WTC11 (cell line): Measurements from ENCODE around the gene IRF7. TPM values are rescaled to one million over a fixed set of nuclear protein-coding genes. Genes with fewer than 3 reads are reported as not detected.

ENCODE experiments used
- ATAC-seq: fragments of 200-7000 bp; cut with Tn5 transposase; 2 replicates; pipeline ENCODE4 v1.10.0; 2021; ENCODE audit warnings: mild to moderate bottlenecking, moderate library complexity
- CTCF ChIA-PET: fragments of 300-600 bp; sonication (Branson Sonifier 250); formaldehyde crosslinking; loops from one replicate; lab custom pipeline; 2021; ENCODE audit warnings: antibody characterized with exemption; lab: Charles Lee
- POLR2A ChIA-PET: fragments of 350-600 bp; sonication (Branson Sonifier 250); formaldehyde crosslinking; loops from one replicate; lab custom pipeline; 2021; ENCODE audit warnings: antibody characterized with exemption; lab: Charles Lee
- DNase-seq: peaks from one replicate; pipeline ENCODE4 v3.0.0; 2021; ENCODE audit warnings: low spot score
- H3K27ac Mint-ChIP-seq: 2 replicates; pipeline ENCODE4 v1.8.0; 2021; ENCODE audit warnings: mixed read lengths
- H3K27me3 Mint-ChIP-seq: 2 replicates; pipeline ENCODE4 v1.8.0; 2021; ENCODE audit warnings: low read depth, mild to moderate bottlenecking, moderate library complexity, mixed read lengths
- H3K36me3 Mint-ChIP-seq: 2 replicates; pipeline ENCODE4 v1.8.0; 2021; ENCODE audit warnings: mixed read lengths
- H3K4me1 Mint-ChIP-seq: 2 replicates; pipeline ENCODE4 v1.8.0; 2022; ENCODE audit warnings: mixed read lengths
- H3K4me3 Mint-ChIP-seq: 2 replicates; pipeline ENCODE4 v1.8.0; 2021; ENCODE audit warnings: mild to moderate bottlenecking, moderate library complexity, mixed read lengths
- H3K9me3 Mint-ChIP-seq: 2 replicates; pipeline ENCODE4 v1.8.0; 2021; ENCODE audit warnings: mixed read lengths
- CREB1 ChIP-seq: sonication (generic); formaldehyde crosslinking; IDR thresholded peaks from 2 replicates; pipeline ENCODE4 v1.8.0; 2023; ENCODE audit warnings: mild to moderate bottlenecking, missing genetic modification reagents
- ESRRA ChIP-seq: sonication (generic); formaldehyde crosslinking; IDR thresholded peaks from 2 replicates; pipeline ENCODE4 v1.8.1; 2022; ENCODE audit warnings: mild to moderate bottlenecking, missing genetic modification reagents, borderline replicate concordance
- GRHL2 ChIP-seq: fragments of 250-450 bp; sonication (Bioruptor Pico); IDR thresholded peaks from 2 replicates; pipeline ENCODE4 v1.8.0; 2022; ENCODE audit warnings: mild to moderate bottlenecking, moderate library complexity; ENCODE audit not compliant: insufficient replicate concordance, severe bottlenecking
- GTF2I ChIP-seq: fragments of 250-450 bp; sonication (Bioruptor Pico); conservative IDR thresholded peaks from 2 replicates; pipeline ENCODE4 v1.4.0; 2021; ENCODE audit warnings: mild to moderate bottlenecking
- MYBL2 ChIP-seq: sonication (generic); formaldehyde crosslinking; IDR thresholded peaks from 2 replicates; pipeline ENCODE4 v1.8.1; 2023; ENCODE audit warnings: mild to moderate bottlenecking, moderate library complexity, missing genetic modification reagents
- RELA ChIP-seq: sonication (generic); formaldehyde crosslinking; IDR thresholded peaks from 2 replicates; pipeline ENCODE4 v1.8.1; 2022; ENCODE audit warnings: missing genetic modification reagents, mild to moderate bottlenecking, borderline replicate concordance
- ZNF121 ChIP-seq: sonication (generic); formaldehyde crosslinking; IDR thresholded peaks from 2 replicates; pipeline ENCODE4 v1.8.0; 2023; ENCODE audit warnings: missing genetic modification reagents
- ZNF232 ChIP-seq: sonication (generic); formaldehyde crosslinking; IDR thresholded peaks from 2 replicates; pipeline ENCODE4 v1.8.0; 2022; ENCODE audit warnings: mild to moderate bottlenecking, missing genetic modification reagents
- total RNA-seq: library from RNA; stranded (reverse); gene quantifications from 3 replicates; pipeline ENCODE4 v1.2.3, GENCODE V29; 2021
- TF ChIP-seq, protein P1 (sequence below): sonication (generic); formaldehyde crosslinking; IDR thresholded peaks from 2 replicates; pipeline ENCODE4 v1.8.0; 2023; ENCODE audit warnings: mild to moderate bottlenecking, missing genetic modification reagents
- TF ChIP-seq, protein P2 (sequence below): fragments of 250-450 bp; sonication (Bioruptor Pico); IDR thresholded peaks from 2 replicates; pipeline ENCODE4 v2.1.2; 2022; ENCODE audit warnings: mild to moderate bottlenecking, moderate library complexity
- TF ChIP-seq, protein P3 (sequence below): fragments of 250-450 bp; sonication (Bioruptor Pico); conservative IDR thresholded peaks from 2 replicates; pipeline ENCODE4 v1.9.0; 2021; ENCODE audit warnings: mild to moderate bottlenecking
- TF ChIP-seq, protein P4 (sequence below): fragments of 200-600 bp; IDR thresholded peaks from 2 replicates; pipeline ENCODE4 v1.8.0; 2022; ENCODE audit warnings: antibody characterized with exemption
- TF ChIP-seq, protein P5 (sequence below): sonication (generic); formaldehyde crosslinking; IDR thresholded peaks from 2 replicates; pipeline ENCODE4 v1.8.1; 2022; ENCODE audit warnings: missing genetic modification reagents, borderline replicate concordance
- TF ChIP-seq, protein P6 (sequence below): sonication (generic); formaldehyde crosslinking; IDR thresholded peaks from 2 replicates; pipeline ENCODE4 v1.8.1; 2023; ENCODE audit warnings: mild to moderate bottlenecking, missing genetic modification reagents, moderate library complexity

Gene IRF7
- total RNA-seq, 1 experiment from 2014 or later = 11.1 TPM

DNA sequence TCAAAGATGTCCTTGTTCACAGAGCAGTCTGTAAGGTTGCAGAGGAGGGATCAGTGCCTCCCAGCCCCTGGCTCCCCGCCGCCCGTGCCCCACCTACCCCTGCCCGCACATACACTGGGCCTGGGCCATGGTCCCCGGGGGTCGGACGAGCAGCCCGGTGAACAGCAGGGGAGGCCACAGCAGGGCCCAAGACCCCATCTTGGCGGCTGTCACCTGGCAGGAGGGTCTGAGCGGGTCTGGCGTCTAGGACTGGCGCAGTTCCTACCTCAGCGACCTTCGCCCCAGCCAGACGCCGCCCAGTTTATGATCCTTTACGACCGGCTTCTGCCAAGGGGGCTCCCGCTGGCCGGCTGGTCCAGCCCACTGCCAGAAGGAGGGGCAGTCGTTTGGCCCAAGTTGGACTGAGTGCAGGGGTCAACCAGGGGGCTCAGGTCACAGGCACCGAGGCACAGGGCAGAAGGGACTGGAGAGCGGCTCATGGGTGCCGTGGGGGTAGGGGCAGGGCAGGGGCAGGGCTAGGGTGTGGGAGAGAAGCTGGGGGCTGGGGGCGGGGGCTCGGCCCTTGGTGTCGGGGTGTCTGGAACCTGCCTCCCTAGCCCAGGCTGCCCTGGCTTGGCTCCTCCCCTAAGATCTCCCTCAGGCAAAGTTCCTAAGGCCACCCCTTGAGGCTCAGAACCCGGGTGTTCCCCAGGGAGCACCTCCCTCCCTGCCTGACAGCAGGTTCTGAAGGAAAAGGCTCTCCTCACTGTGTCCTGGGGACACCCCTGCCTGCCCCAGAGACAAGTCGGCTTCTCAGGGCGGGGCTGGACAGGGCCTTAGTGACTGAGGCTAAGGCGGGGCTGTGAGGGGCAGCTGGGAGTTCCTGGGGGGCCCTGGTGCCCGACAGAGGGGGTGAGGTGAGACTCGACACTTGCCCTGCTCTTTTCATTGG lies 9.2 kb upstream of the IRF7 start, which contains the start of gene CDHR5 (continued):
- TF ChIP-seq, protein P1, sequence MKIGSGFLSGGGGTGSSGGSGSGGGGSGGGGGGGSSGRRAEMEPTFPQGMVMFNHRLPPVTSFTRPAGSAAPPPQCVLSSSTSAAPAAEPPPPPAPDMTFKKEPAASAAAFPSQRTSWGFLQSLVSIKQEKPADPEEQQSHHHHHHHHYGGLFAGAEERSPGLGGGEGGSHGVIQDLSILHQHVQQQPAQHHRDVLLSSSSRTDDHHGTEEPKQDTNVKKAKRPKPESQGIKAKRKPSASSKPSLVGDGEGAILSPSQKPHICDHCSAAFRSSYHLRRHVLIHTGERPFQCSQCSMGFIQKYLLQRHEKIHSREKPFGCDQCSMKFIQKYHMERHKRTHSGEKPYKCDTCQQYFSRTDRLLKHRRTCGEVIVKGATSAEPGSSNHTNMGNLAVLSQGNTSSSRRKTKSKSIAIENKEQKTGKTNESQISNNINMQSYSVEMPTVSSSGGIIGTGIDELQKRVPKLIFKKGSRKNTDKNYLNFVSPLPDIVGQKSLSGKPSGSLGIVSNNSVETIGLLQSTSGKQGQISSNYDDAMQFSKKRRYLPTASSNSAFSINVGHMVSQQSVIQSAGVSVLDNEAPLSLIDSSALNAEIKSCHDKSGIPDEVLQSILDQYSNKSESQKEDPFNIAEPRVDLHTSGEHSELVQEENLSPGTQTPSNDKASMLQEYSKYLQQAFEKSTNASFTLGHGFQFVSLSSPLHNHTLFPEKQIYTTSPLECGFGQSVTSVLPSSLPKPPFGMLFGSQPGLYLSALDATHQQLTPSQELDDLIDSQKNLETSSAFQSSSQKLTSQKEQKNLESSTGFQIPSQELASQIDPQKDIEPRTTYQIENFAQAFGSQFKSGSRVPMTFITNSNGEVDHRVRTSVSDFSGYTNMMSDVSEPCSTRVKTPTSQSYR = no peak
- TF ChIP-seq MYBL2 (CRISPR knock-in tag) (no peak), CREB1 (CRISPR knock-in tag) (no peak)

DNA sequence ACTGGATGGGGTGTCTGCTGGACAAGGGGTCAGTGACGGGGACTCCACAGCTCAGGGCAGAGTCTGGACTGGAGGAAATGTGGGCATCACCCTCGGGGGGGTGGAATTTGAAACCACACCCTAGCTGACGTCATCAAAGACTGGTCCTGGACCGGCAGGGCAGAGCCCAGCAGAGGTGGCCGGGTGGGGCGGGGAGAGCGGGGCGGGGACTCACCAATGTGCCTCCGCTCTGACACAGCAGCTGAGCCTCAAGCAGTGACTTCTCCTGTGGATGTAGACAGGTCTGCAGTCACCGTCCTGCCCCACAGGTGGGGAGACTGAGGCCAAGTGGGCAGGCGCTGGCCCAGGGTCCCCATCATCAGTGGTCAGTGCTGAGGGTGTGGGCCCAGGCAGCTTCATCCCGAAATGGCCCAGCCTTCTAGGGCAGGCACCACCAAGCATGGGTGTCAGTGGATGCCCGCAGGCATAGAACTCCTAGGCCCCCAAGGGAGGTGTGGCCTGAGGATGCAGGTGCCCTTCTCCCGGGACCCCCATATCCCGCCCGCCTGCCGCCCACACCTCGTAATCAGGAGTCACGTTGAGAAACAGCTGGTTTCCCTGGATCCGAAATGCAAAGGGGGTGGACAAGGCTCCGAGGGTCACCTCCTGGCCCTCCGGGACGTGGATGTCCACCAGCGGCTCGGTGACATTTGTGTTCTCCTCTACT lies 8.4 kb upstream of the IRF7 start:
- ATAC-seq = no peak
- CTCF ChIA-PET = no interaction called here

More for the DNA sequence above, 8.4 kb upstream of the IRF7 start:
- H3K27me3 Mint-ChIP-seq = peaks cover 23% of the 10 kb centered on the region
- no peak overlapping the region for H3K4me3 Mint-ChIP-seq
- H3K27ac Mint-ChIP-seq = no peak overlapping the region
- H3K36me3 Mint-ChIP-seq = no peaks in the 10 kb centered on the region
- no peak for DNase-seq
- POLR2A ChIA-PET = no interaction called here
- H3K9me3 Mint-ChIP-seq = no peaks in the 10 kb centered on the region
- TF ChIP-seq, protein P2, sequence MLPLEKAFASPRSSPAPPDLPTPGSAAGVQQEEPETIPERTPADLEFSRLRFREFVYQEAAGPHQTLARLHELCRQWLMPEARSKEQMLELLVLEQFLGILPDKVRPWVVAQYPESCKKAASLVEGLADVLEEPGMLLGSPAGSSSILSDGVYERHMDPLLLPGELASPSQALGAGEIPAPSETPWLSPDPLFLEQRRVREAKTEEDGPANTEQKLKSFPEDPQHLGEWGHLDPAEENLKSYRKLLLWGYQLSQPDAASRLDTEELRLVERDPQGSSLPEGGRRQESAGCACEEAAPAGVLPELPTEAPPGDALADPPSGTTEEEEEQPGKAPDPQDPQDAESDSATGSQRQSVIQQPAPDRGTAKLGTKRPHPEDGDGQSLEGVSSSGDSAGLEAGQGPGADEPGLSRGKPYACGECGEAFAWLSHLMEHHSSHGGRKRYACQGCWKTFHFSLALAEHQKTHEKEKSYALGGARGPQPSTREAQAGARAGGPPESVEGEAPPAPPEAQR (CRISPR knock-in tag) = no peak
- TF ChIP-seq, protein P3, sequence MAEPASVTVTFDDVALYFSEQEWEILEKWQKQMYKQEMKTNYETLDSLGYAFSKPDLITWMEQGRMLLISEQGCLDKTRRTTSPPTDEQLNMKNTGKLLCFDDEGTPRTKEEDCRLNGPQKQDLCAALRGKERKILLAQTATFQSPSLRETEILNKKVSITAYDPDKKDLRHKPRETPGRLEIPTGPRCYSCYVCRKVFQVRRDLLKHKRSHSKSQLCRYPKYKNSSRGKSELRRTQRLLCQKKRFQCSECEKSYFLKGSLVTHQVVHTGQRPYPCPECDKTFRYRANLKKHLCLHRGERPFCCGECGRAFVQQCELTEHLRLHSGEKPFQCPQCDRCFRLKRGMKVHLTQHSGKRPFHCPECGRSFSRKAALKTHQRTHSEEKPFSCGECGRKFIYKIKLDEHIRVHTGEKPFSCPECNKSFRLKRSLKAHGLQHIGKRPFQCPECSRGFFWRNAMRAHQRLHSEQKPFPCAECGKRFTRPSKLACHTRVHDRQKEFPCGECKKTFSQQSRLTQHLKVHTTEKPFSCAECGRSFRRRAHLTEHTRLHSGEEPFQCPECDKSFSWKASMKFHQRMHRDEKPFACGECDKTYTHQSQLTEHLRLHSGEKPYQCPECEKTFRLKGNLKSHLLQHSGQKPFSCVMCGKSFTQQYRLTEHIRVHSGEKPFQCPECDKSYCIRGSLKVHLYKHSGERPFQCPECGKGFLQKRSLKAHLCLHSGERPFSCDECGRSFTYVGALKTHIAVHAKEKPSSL (CRISPR knock-in tag) = no peak
- TF ChIP-seq GTF2I (no peak), ZNF232 (CRISPR knock-in tag) (no peak), ESRRA (CRISPR knock-in tag) (no peak), ZNF121 (no peak), GRHL2 (CRISPR knock-in tag) (no peak), RELA (CRISPR knock-in tag) (no peak)
- TF ChIP-seq, protein P4, sequence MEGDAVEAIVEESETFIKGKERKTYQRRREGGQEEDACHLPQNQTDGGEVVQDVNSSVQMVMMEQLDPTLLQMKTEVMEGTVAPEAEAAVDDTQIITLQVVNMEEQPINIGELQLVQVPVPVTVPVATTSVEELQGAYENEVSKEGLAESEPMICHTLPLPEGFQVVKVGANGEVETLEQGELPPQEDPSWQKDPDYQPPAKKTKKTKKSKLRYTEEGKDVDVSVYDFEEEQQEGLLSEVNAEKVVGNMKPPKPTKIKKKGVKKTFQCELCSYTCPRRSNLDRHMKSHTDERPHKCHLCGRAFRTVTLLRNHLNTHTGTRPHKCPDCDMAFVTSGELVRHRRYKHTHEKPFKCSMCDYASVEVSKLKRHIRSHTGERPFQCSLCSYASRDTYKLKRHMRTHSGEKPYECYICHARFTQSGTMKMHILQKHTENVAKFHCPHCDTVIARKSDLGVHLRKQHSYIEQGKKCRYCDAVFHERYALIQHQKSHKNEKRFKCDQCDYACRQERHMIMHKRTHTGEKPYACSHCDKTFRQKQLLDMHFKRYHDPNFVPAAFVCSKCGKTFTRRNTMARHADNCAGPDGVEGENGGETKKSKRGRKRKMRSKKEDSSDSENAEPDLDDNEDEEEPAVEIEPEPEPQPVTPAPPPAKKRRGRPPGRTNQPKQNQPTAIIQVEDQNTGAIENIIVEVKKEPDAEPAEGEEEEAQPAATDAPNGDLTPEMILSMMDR = no peak
- TF ChIP-seq, protein P5, sequence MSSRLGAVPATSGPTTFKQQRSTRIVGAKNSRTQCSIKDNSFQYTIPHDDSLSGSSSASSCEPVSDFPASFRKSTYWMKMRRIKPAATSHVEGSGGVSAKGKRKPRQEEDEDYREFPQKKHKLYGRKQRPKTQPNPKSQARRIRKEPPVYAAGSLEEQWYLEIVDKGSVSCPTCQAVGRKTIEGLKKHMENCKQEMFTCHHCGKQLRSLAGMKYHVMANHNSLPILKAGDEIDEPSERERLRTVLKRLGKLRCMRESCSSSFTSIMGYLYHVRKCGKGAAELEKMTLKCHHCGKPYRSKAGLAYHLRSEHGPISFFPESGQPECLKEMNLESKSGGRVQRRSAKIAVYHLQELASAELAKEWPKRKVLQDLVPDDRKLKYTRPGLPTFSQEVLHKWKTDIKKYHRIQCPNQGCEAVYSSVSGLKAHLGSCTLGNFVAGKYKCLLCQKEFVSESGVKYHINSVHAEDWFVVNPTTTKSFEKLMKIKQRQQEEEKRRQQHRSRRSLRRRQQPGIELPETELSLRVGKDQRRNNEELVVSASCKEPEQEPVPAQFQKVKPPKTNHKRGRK (CRISPR knock-in tag) = no peak
- TF ChIP-seq, protein P6, sequence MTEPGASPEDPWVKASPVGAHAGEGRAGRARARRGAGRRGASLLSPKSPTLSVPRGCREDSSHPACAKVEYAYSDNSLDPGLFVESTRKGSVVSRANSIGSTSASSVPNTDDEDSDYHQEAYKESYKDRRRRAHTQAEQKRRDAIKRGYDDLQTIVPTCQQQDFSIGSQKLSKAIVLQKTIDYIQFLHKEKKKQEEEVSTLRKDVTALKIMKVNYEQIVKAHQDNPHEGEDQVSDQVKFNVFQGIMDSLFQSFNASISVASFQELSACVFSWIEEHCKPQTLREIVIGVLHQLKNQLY = no peak
- H3K4me1 Mint-ChIP-seq = peaks cover 8% of the 10 kb centered on the region
